A549 (cell line): ENCODE results near the gene PPP2R5C. TPM values are rescaled to one million over a fixed set of nuclear protein-coding genes. Genes with fewer than 3 reads are reported as not detected.
A peak's percentile ranks its signal among the peaks of the same experiment; 100 is the strongest.

Source experiments
- ATAC-seq, 2 experiments: fragments of 200-7000 bp in 1 of 2; fragments of >200 bp in 1 of 2; cut with Nextera tagmentation in 1 of 2; cut with Tn5 transposase in 1 of 2; 3 replicates each; pipeline versions ENCODE4 v1.8.0 to v1.9.1; 2018 to 2020; ENCODE audit warnings: mild to moderate bottlenecking in 1 of 2, moderate library complexity in 1 of 2
- CTCF ChIA-PET: fragments of 300-600 bp; sonication (Branson Sonifier 250); formaldehyde crosslinking; extraction: SDS; loops from one replicate; lab custom pipeline; 2021; ENCODE audit warnings: antibody characterized with exemption, inconsistent platforms; lab: Yijun Ruan, JAX
- POLR2A ChIA-PET: fragments of 350-600 bp; formaldehyde crosslinking; extraction: SDS; loops from one replicate; lab custom pipeline; 2021; ENCODE audit warnings: antibody characterized with exemption, inconsistent platforms; lab: Yijun Ruan, JAX
- DNase-seq, 2 experiments: peaks; one replicate each; pipeline versions ENCODE4 v3.0.0 to v3.0.0-alpha.2; 2011 to 2016; ENCODE audit warnings: low read depth in 1 of 2, low spot score in 1 of 2
- FAIRE-seq: peaks from 2 replicates; lab custom pipeline; 2011; peaks lifted over from hg19 to GRCh38; lab: Jason Lieb, UNC
- H3K27ac ChIP-seq, 2 experiments: fragments of >200 bp; sonication (Bioruptor Twin); formaldehyde crosslinking; 3 replicates each; pipeline ENCODE4 v1.5.1; 2016 to 2017
- H3K4me1 ChIP-seq: fragments of >200 bp; sonication (Bioruptor Twin); formaldehyde crosslinking; 3 replicates; pipeline ENCODE4 v1.6.1; 2016
- H3K4me2 ChIP-seq: fragments of >200 bp; sonication (Bioruptor Twin); formaldehyde crosslinking; 3 replicates; pipeline ENCODE4 v1.6.1; 2016
- H3K4me3 ChIP-seq: fragments of >200 bp; sonication (Bioruptor Twin); formaldehyde crosslinking; 3 replicates; pipeline ENCODE4 v1.5.1; 2016
- H3K9me3 ChIP-seq: fragments of >200 bp; sonication (Bioruptor Twin); formaldehyde crosslinking; 3 replicates; pipeline ENCODE4 v1.6.1; 2016
- BHLHE40 ChIP-seq: IDR thresholded peaks from 2 replicates; pipeline ENCODE4 v1.6.1; 2012; ENCODE audit warnings: low read depth, low read length, inconsistent platforms
- CBX8 ChIP-seq: fragments of 200-600 bp; sonication (generic); IDR thresholded peaks from 2 replicates; pipeline ENCODE4 v1.6.1; 2016
- CHD4 ChIP-seq: fragments of 200-600 bp; sonication (generic); IDR thresholded peaks from 2 replicates; pipeline ENCODE4 v1.6.1; 2016; ENCODE audit warnings: antibody characterized with exemption, mild to moderate bottlenecking, borderline replicate concordance
- CTCF ChIP-seq: fragments of >200 bp; sonication (Bioruptor Twin); formaldehyde crosslinking; IDR thresholded peaks from 3 replicates; pipeline ENCODE4 v1.5.1; 2016
- EHF ChIP-seq: fragments of 250-450 bp; sonication (Bioruptor Pico); IDR thresholded peaks from 2 replicates; pipeline ENCODE4 v1.5.0; 2020; ENCODE audit warnings: mild to moderate bottlenecking
- EHMT2 ChIP-seq: fragments of 200-600 bp; sonication (generic); IDR thresholded peaks from 2 replicates; pipeline ENCODE4 v1.6.1; 2016; ENCODE audit warnings: antibody characterized with exemption, low read depth, mild to moderate bottlenecking, moderate library complexity
- ESRRA ChIP-seq: fragments of 150-350 bp; IDR thresholded peaks from 2 replicates; pipeline ENCODE4 v1.6.1; 2014; ENCODE audit warnings: mild to moderate bottlenecking, low read length, borderline replicate concordance
- FOXS1 ChIP-seq: fragments of 250-450 bp; sonication (Bioruptor Pico); IDR thresholded peaks from 2 replicates; pipeline ENCODE4 v1.5.0; 2020; ENCODE audit warnings: mild to moderate bottlenecking, moderate library complexity
- GATA3 ChIP-seq: IDR thresholded peaks from 2 replicates; pipeline ENCODE4 v1.6.1; 2012; ENCODE audit warnings: borderline replicate concordance
- HDAC2 ChIP-seq: fragments of 200-600 bp; sonication (generic); IDR thresholded peaks from 2 replicates; pipeline ENCODE4 v1.6.1; 2016
- HEYL ChIP-seq: fragments of 250-450 bp; sonication (Bioruptor Pico); IDR thresholded peaks from 2 replicates; pipeline ENCODE4 v1.8.0; 2021; ENCODE audit warnings: mild to moderate bottlenecking, moderate library complexity
- HOXA7 ChIP-seq: fragments of 250-450 bp; sonication (Bioruptor Pico); IDR thresholded peaks from 2 replicates; pipeline ENCODE4 v1.5.0; 2020; ENCODE audit warnings: mild to moderate bottlenecking, moderate library complexity
- HOXB13 ChIP-seq: fragments of 250-450 bp; sonication (Bioruptor Pico); IDR thresholded peaks from 2 replicates; pipeline ENCODE4 v1.5.0; 2020; ENCODE audit warnings: low read depth, mild to moderate bottlenecking, moderate library complexity
- JUN ChIP-seq, 2 experiments: fragments of >200 bp; sonication (Bioruptor Twin); formaldehyde crosslinking; IDR thresholded peaks; 2 replicates in 1 of 2; 3 replicates in 1 of 2; pipeline ENCODE4 v1.6.1; 2016 to 2017
- MAFK ChIP-seq: fragments of 450-650 bp; IDR thresholded peaks from 2 replicates; pipeline ENCODE4 v1.6.1; 2014; ENCODE audit not compliant: partially characterized antibody
- MAZ ChIP-seq: fragments of 150-350 bp; IDR thresholded peaks from 2 replicates; pipeline ENCODE4 v1.6.1; 2014; ENCODE audit warnings: antibody characterized with exemption, low read depth, low read length, borderline replicate concordance
- PHF8 ChIP-seq: fragments of 200-600 bp; sonication (generic); IDR thresholded peaks from 2 replicates; pipeline ENCODE4 v1.6.1; 2016; ENCODE audit warnings: low read depth, mild to moderate bottlenecking, antibody characterized with exemption, moderate library complexity, borderline replicate concordance
- POLR2A ChIP-seq: IDR thresholded peaks from 2 replicates; pipeline ENCODE4 v1.6.1; 2012; ENCODE audit warnings: mild to moderate bottlenecking, low read length
- RARB ChIP-seq: fragments of 250-450 bp; sonication (Bioruptor Pico); IDR thresholded peaks from 2 replicates; pipeline ENCODE4 v1.8.0; 2021; ENCODE audit warnings: mild to moderate bottlenecking, moderate library complexity
- TP53 ChIP-seq: fragments of 250-450 bp; sonication (Bioruptor Pico); IDR thresholded peaks from 2 replicates; pipeline ENCODE4 v1.5.0; 2021; ENCODE audit warnings: mild to moderate bottlenecking, moderate library complexity
- ZFP36 ChIP-seq: fragments of 450-650 bp; IDR thresholded peaks from 2 replicates; pipeline ENCODE4 v1.6.1; 2014; ENCODE audit warnings: borderline replicate concordance; ENCODE audit not compliant: partially characterized antibody
- WGBS: methylation state at CpG from one replicate; pipeline ENCODE4 v1.1.6; 2017; ENCODE audit errors: missing lambda C conversion rate; 5-methylcytosine and 5-hydroxymethylcytosine counted together
- polyA plus RNA-seq, 4 experiments: library from polyadenylated mRNA; depleted of rRNA in 3 of 4; stranded (reverse); fragments of >200 nt; fragmentation: RNase III in 1 of 4; extraction: RNeasy Plus Mini Kit Qiagen cat#74134 plus additional on column Dnase treatment in 1 of 4; gene quantifications; 2 replicates in 3 of 4; 3 replicates in 1 of 4; pipeline ENCODE4 v1.2.3, GENCODE V29; 2011 to 2017
- TF ChIP-seq, protein P1 (sequence below): fragments of 250-450 bp; sonication (Bioruptor Pico); IDR thresholded peaks from 2 replicates; pipeline ENCODE4 v1.5.0; 2020; ENCODE audit warnings: low read depth, mild to moderate bottlenecking, moderate library complexity
- TF ChIP-seq, protein P2 (sequence below): fragments of 450-650 bp; IDR thresholded peaks from 2 replicates; pipeline ENCODE4 v1.6.1; 2014; ENCODE audit warnings: antibody characterized with exemption
- TF ChIP-seq, protein P3 (sequence below): fragments of >200 bp; sonication (Bioruptor Twin); formaldehyde crosslinking; IDR thresholded peaks from 3 replicates; pipeline ENCODE4 v1.6.1; 2016

PPP2R5C gene
- polyA plus RNA-seq, 2 of the 4 experiments (the other 2 are of a cell fraction): 74.8 to 150 TPM

GRCh38 chr14:101780887-101781239, 19.4 kb downstream of the PPP2R5C start:
- ChIA-PET CTCF (no interaction called here), POLR2A (no interaction called here)
- Histone ChIP-seq H3K4me3 (no peak overlapping the region), H3K9me3 (no peaks in the 10 kb centered on the region), H3K4me1 (no peaks in the 10 kb centered on the region), H3K4me2 (no peak overlapping the region), H3K27ac (no peak overlapping the region)
- WGBS: 96% methylated on average over 14 of the region's 15 CpGs
- FAIRE-seq (no peak), ATAC-seq (peak in 1 of 2 experiments; percentile 51; a peak in 3 of 6 replicates), DNase-seq (no peak)
- TF ChIP-seq EHF (CRISPR knock-in tag) (no peak), HEYL (CRISPR knock-in tag) (no peak), TP53 (CRISPR knock-in tag) (no peak), CTCF (no peak), EHMT2 (no peak), GATA3 (no peak), MAFK (no peak), HOXA7 (CRISPR knock-in tag) (no peak), BHLHE40 (no peak), RARB (CRISPR knock-in tag) (no peak), JUN (IDR thresholded peaks at IDR 0.05) (no peak), FOXS1 (no peak), MAZ (no peak), CBX8 (no peak), POLR2A (no peak)
- TF ChIP-seq, protein P1, sequence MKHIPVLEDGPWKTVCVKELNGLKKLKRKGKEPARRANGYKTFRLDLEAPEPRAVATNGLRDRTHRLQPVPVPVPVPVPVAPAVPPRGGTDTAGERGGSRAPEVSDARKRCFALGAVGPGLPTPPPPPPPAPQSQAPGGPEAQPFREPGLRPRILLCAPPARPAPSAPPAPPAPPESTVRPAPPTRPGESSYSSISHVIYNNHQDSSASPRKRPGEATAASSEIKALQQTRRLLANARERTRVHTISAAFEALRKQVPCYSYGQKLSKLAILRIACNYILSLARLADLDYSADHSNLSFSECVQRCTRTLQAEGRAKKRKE (CRISPR knock-in tag): no peak
- TF ChIP-seq, protein P2, sequence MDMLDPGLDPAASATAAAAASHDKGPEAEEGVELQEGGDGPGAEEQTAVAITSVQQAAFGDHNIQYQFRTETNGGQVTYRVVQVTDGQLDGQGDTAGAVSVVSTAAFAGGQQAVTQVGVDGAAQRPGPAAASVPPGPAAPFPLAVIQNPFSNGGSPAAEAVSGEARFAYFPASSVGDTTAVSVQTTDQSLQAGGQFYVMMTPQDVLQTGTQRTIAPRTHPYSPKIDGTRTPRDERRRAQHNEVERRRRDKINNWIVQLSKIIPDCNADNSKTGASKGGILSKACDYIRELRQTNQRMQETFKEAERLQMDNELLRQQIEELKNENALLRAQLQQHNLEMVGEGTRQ: no peak

DNA sequence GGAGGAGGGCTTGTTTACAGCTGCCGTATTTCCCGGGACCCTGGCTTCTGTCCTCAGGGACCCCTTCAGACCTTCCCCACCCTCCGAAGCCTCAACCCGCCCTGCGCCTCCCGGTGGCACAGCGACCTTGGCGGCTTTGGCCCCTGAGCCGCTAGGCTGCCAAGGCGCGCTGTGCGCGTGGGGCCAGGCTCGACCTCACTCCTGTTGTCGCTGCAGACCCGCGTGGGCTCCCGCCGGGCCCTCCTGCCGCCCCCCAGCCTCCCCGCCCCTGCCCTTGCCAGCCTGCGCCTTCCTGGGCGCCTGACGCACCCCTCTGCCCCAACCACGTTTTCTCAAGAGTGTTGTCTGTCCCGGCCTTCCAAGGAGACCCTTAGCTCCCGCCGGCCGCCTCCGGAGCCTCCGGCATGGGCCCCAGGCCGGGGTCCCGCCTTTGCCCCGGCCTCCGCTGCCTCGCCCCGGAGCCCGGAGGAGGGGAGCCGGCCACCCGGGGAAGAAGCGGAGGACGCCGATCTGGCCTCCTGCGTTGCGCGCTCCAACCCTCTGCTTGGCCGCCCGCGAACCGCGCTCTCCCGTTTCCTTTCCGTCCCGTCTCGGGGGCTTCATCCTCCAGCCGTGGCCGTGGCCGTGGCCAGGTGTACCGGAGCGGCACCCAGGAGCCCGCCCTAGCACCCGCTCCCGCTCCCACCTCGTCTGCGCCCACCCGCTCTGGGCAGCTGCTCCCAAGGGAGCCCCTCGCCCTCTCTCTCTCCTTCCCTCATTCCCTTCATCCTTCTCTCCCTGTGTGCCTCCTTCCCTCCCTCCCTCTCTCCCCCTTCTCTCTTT, 19.9 kb downstream of the PPP2R5C start:
- CTCF ChIA-PET: no interaction called here
- H3K27ac ChIP-seq: peak overlapping the region; percentile 24 to 65; a peak in 3 of 6 replicates
- FAIRE-seq (no peak), ATAC-seq (peak; percentile 14 to 59; a peak in 3 of 6 replicates), DNase-seq (no peak)
- peak overlapping the region; percentile 72 for H3K4me2 ChIP-seq
- POLR2A ChIA-PET: no interaction called here
- H3K4me1 ChIP-seq: no peaks in the 10 kb centered on the region
- no peaks in the 10 kb centered on the region for H3K9me3 ChIP-seq
- peak overlapping the region; percentile 35 for H3K4me3 ChIP-seq
- TF ChIP-seq, protein P1 (CRISPR knock-in tag): no peak
- TF ChIP-seq ESRRA (no peak), HDAC2 (no peak), PHF8 (no peak), RARB (CRISPR knock-in tag) (no peak), CHD4 (no peak), HOXB13 (CRISPR knock-in tag) (no peak), ZFP36 (no peak)
- TF ChIP-seq, protein P3, sequence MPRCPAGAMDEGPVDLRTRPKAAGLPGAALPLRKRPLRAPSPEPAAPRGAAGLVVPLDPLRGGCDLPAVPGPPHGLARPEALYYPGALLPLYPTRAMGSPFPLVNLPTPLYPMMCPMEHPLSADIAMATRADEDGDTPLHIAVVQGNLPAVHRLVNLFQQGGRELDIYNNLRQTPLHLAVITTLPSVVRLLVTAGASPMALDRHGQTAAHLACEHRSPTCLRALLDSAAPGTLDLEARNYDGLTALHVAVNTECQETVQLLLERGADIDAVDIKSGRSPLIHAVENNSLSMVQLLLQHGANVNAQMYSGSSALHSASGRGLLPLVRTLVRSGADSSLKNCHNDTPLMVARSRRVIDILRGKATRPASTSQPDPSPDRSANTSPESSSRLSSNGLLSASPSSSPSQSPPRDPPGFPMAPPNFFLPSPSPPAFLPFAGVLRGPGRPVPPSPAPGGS: no peak
- WGBS: 58% methylated on average over 51 of the region's 67 CpGs
